Immature natural killer cell (primary cell): ENCODE data around the gene PRDM5. TPM values are rescaled to one million over a fixed set of nuclear protein-coding genes. Genes with fewer than 3 reads are reported as not detected.
"Not testable (repeated sequence)": the region's sequence is repeated elsewhere in the genome, so short reads cannot be mapped to it uniquely, and the experiment has no call there.

Experiments
- DNase-seq, 3 donors: peaks; one replicate each; pipeline ENCODE4 v3.0.0; 2022; ENCODE audit warnings: mixed read lengths in 1 of 3
- H3K27ac Mint-ChIP-seq, 6 donors: one replicate each; pipeline ENCODE4 v1.8.0; 2020; ENCODE audit warnings: mixed read lengths in 6 of 6, mild to moderate bottlenecking in 5 of 6, inconsistent platforms in 4 of 6, moderate library complexity in 3 of 6
- H3K27me3 Mint-ChIP-seq, 3 donors: one replicate each; pipeline ENCODE4 v1.8.0; 2020 to 2021; ENCODE audit warnings: low read depth in 3 of 3, mild to moderate bottlenecking in 3 of 3, mixed read lengths in 3 of 3, moderate library complexity in 3 of 3, inconsistent platforms in 1 of 3
- H3K36me3 Mint-ChIP-seq, 3 donors: one replicate each; pipeline ENCODE4 v1.8.0; 2020; ENCODE audit warnings: mixed read lengths in 3 of 3, inconsistent platforms in 2 of 3, mild to moderate bottlenecking in 2 of 3
- H3K4me1 Mint-ChIP-seq, 2 donors: one replicate each; pipeline ENCODE4 v1.8.0; 2020; ENCODE audit warnings: inconsistent platforms in 2 of 2, mild to moderate bottlenecking in 2 of 2, mixed read lengths in 2 of 2, moderate library complexity in 1 of 2
- H3K4me3 Mint-ChIP-seq, 5 donors: one replicate each; pipeline ENCODE4 v1.8.0; 2020; ENCODE audit warnings: mild to moderate bottlenecking in 5 of 5, mixed read lengths in 5 of 5, inconsistent platforms in 3 of 5, moderate library complexity in 3 of 5
- H3K9me3 Mint-ChIP-seq, 6 donors: one replicate each; pipeline ENCODE4 v1.8.0; 2020; ENCODE audit warnings: mild to moderate bottlenecking in 6 of 6, mixed read lengths in 6 of 6, inconsistent platforms in 4 of 6, moderate library complexity in 3 of 6
- polyA plus RNA-seq, 3 donors: library from polyadenylated mRNA; unstranded; fragments of 300-500 nt; fragmentation: Illumina TruSeq; gene quantifications; one replicate each; pipeline ENCODE4 v1.2.3, GENCODE V29; 2021

The PRDM5 gene
- polyA plus RNA-seq, 3 donors from 2014 or later: 0.08 TPM; not detected in 2

DNA sequence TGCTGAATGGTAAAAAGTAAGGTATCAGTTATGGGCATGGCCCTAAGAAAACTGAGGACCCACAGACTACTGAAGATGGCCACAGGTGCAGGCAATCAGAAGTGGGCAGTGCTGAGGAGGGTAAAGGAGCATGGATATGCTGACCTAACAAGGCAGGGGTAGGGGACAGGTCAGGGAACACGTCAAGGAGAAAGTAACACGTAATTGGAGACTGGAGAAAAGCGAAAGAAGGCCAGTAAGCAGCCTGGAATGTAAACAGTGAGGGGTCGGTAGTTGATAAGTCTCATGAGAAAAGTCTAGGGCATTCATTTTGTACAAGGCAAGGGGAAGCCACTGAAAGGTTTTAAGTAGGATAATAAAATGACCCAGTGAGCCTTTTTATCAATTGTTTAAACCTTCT, 153.3 kb downstream of the PRDM5 start:
- H3K4me3 Mint-ChIP-seq: no peak overlapping the region
- DNase-seq: no peak
- peaks cover 0 to 13% (median 2%) of the 10 kb centered on the region in 6 donors for H3K9me3 Mint-ChIP-seq
- peaks cover 0 to 3% (median 0%) of the 10 kb centered on the region in 3 donors for H3K36me3 Mint-ChIP-seq
- peaks cover 0 to 1% (median 0%) of the 10 kb centered on the region in 3 donors for H3K27me3 Mint-ChIP-seq
- peaks cover 0 to 2% of the 10 kb centered on the region in 2 donors for H3K4me1 Mint-ChIP-seq
- H3K27ac Mint-ChIP-seq: no peak overlapping the region

DNA sequence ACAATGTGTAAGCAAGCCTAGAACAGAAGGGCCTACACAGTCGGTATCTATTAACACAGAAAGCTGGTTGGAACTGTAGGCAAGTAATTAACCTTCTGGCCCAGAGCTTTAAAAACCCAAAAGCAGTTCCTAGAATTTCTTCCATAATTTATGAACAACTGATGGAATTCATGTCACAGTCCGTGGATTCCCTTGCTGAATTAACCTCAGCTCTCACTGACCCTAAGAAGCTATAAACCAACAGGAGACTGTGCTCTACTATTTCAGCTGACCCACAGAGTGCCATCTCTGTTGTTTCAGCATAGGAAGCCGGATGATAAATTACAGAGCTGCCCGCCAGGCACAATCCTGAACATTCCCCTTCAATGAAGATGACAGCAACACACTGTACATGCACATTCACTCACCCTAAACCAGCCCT, 157.3 kb downstream of the PRDM5 start:
- H3K27me3 Mint-ChIP-seq: peaks cover 0 to 5% (median 0%) of the 10 kb centered on the region in 3 donors
- H3K4me3 Mint-ChIP-seq: no peak overlapping the region
- no peak for DNase-seq
- H3K27ac Mint-ChIP-seq: no peak overlapping the region
- peaks cover 0 to 3% (median 0%) of the 10 kb centered on the region in 3 donors for H3K36me3 Mint-ChIP-seq
- peaks cover 0 to 7% (median 2%) of the 10 kb centered on the region in 6 donors for H3K9me3 Mint-ChIP-seq
- peaks cover 0 to 2% of the 10 kb centered on the region in 2 donors for H3K4me1 Mint-ChIP-seq

DNA sequence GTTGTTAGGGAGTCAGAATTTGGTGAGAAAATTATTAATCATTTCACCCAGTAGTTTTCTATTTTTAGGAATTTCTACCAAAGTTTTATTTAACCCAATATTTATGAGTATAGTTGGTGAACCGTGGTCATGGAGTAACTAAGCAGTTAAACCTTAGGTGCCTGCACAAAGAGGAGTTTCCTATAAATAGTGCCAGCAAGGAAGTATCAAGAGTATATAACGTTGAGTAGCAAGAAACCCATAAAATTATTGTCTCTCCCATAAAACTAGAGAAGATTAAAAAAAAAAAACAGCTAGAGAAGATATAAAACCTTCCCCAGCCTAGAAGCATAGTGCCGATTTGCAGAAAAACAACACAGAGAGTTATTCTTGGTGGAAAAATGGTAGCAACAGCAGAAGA, 158.9 kb downstream of the PRDM5 start:
- peaks cover 0 to 4% (median 0%) of the 10 kb centered on the region in 6 donors for H3K9me3 Mint-ChIP-seq
- H3K27me3 Mint-ChIP-seq: peaks cover 0 to 3% (median 0%) of the 10 kb centered on the region in 3 donors

DNA sequence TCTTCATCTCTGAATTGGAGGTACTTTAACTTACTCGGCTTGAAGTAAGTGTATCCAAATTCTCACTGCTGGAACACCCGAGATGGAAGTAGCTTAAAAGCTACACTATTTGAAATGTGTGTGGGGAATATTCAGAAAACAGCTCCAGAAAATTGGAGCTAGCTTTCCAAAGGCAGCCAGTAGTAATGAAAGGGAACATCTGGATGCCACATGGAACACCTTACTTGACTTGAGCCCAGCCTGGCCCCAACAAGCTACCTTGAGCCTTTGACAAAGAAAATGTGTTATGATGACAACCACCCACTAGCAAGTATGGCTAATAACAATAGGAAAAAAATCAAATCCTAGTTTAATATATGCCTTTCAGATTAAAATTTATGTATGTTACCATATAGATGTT, 161.5 kb downstream of the PRDM5 start:
- Mint-ChIP-seq H3K4me3 (no peak overlapping the region), H3K27ac (no peak overlapping the region), H3K27me3 (peaks cover 0 to 5% (median 3%) of the 10 kb centered on the region in 3 donors)

More for the DNA sequence above, 158.9 kb downstream of the PRDM5 start:
- Mint-ChIP-seq H3K4me1 (peaks cover 0 to 2% of the 10 kb centered on the region in 2 donors), H3K27ac (no peak overlapping the region), H3K4me3 (no peak overlapping the region), H3K36me3 (no peaks in the 10 kb centered on the region)
- no peak for DNase-seq

DNA sequence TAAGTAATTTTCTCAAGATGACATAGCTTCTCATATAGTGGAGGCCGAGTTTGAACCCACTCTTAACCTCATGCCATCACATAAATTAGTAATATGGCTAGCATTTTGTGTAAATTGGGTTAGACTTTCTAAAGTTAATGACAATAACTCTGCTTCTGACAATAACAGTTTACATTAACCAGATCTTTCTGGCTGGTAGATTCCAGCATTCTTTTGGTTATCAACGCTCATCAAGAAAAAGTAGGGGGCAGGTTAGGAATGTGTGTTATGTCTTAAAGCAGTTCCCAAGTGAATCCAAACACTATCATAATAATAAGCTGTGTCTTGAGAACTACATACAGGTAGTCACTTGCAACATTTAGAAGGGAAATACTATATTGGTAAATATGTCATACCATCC, 162.5 kb downstream of the PRDM5 start:
- no peak for DNase-seq
- Mint-ChIP-seq H3K27ac (no peak overlapping the region), H3K27me3 (peaks cover 0 to 5% (median 3%) of the 10 kb centered on the region in 3 donors), H3K9me3 (peaks cover 0 to 2% (median 0%) of the 10 kb centered on the region in 6 donors), H3K4me1 (no peaks in the 10 kb centered on the region), H3K36me3 (no peaks in the 10 kb centered on the region), H3K4me3 (no peak overlapping the region)

More for the DNA sequence above, 161.5 kb downstream of the PRDM5 start:
- no peaks in the 10 kb centered on the region for H3K4me1 Mint-ChIP-seq
- DNase-seq: no peak
- peaks cover 0 to 2% (median 0%) of the 10 kb centered on the region in 6 donors for H3K9me3 Mint-ChIP-seq
- H3K36me3 Mint-ChIP-seq: no peaks in the 10 kb centered on the region

DNA sequence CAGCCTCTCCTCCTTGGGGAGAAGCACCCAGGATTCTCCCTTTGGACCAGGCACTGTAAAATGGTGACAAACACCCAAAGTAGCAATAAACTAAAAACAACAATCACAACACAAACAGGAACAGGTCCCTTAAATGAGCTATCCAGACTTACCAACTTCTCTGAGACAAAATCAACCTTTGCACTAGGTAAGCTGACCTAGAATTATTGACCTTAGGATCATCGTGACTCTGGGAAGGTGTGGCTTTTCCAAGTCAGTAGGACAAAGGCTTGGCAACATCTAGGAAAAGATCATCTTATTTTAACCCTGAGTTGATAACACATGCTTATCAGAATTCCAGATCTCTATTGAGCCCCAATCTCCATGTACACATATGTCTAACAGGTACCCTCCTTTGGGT, 166.7 kb downstream of the PRDM5 start:
- no peaks in the 10 kb centered on the region for H3K36me3 Mint-ChIP-seq
- H3K27me3 Mint-ChIP-seq: peaks cover 0 to 3% (median 2%) of the 10 kb centered on the region in 3 donors
- H3K27ac Mint-ChIP-seq: no peak overlapping the region
- no peak for DNase-seq
- H3K9me3 Mint-ChIP-seq: peaks cover 0 to 2% (median under 1%) of the 10 kb centered on the region in 6 donors
- no peaks in the 10 kb centered on the region for H3K4me1 Mint-ChIP-seq
- H3K4me3 Mint-ChIP-seq: no peak overlapping the region

DNA sequence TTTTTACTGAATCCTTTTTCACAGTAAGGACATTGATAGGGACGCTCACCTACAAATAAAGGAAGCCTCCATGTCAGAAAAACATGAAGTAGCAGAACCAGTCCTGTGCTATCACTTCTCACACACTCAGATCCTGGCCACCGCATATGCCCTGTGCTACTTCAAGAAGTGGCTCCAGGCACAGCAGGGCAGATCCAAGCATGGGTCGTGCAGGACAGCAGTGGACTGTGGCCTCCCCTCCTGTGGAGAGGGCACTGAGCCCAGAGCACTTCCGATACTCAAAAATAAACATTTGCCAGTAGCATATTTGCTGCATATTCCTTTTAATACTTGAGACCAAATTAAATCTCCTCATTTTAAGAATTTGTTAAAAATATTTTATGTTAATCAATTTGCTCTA, 167.9 kb downstream of the PRDM5 start:
- Mint-ChIP-seq H3K27ac (no peak overlapping the region), H3K27me3 (peaks cover 0 to 3% (median 2%) of the 10 kb centered on the region in 3 donors), H3K9me3 (peaks cover 0 to 11% (median 2%) of the 10 kb centered on the region in 6 donors), H3K36me3 (peaks cover 0 to 6% (median 0%) of the 10 kb centered on the region in 3 donors), H3K4me3 (no peak overlapping the region), H3K4me1 (no peaks in the 10 kb centered on the region)
- no peak for DNase-seq

DNA sequence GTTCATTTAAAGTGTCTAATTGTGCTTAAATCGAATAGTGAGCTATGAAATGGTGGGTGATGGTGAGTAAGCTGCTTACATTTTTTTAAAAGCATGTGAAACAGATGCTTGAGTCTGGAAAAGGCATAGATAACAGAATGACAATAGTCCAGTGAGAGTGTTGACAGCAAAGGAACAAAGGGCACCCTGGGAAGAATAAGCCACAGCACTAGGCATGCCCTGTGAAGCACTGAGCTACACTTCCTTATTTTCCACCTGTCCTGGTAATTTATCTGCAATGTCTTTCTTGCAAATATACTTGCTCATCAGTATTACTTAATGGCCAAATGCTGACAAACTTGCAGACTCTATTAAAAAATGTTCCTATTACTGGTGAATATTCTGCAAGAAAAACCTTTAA, 168.7 kb downstream of the PRDM5 start:
- Mint-ChIP-seq H3K27me3 (peaks cover 0 to 5% (median 2%) of the 10 kb centered on the region in 3 donors), H3K4me1 (no peaks in the 10 kb centered on the region), H3K36me3 (peaks cover 0 to 6% (median 0%) of the 10 kb centered on the region in 3 donors), H3K4me3 (no peak overlapping the region), H3K9me3 (peaks cover 0 to 11% (median 2%) of the 10 kb centered on the region in 6 donors), H3K27ac (no peak overlapping the region)
- no peak for DNase-seq

DNA sequence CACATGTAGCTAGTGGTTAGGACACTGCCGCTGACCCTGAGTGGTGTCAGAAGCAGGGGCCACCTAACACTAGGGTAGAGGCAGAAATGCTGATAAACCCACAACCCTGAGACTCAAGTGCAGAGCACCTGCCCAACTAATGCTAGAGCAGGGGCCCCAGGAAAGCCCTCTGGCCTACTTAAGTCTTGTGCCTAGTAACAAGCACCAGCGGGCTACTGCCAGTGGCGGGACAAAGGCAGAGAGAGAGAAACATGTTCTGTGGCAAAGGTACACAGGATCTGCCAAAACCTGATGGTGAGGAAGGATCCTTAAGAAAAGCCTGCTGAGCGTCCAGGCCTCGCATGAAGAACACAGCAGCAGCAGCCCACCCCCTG, 172.4 kb downstream of the PRDM5 start:
- no peaks in the 10 kb centered on the region for H3K4me1 Mint-ChIP-seq

DNA sequence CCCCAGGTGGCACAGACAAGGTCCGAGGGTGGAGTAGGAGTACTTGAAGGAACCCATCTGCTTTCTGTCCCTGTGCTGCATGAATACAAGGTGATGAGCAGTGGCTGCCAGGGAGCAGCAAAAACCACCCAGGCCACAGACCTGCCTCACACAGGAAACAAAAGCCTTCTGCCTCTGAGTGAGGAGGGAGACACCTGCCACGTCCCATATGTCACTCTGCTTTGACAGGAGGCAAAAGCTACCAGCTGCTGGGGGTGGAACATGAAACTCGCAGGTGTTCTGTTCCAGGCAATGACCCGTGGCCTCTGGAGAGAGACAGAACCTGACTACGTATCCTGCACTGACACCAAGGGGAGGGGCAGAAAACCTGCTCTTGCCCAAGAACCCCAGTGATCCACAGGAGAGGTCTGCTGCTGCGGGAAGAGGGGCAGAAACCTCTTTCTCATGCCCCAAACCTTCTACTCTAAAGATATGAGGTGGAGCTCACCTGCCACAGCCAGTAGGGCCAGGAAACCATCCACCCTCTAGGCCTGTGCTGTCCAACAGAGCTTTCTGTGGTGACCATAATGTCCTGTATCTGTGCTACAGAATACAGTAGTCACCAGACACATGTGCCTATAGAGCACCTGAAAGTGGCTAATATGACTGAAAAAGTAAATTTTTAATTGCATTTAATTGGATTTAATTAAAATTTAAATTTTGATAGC, 172.9 kb downstream of the PRDM5 start:
- no peak for DNase-seq
- Mint-ChIP-seq H3K4me3 (no peak overlapping the region), H3K27me3 (peaks cover 0 to 2% (median 0%) of the 10 kb centered on the region in 3 donors), H3K4me1 (no peaks in the 10 kb centered on the region), H3K9me3 (peaks cover 0 to 11% (median 2%) of the 10 kb centered on the region in 6 donors), H3K36me3 (peaks cover 0 to 6% (median 0%) of the 10 kb centered on the region in 3 donors), H3K27ac (no peak overlapping the region)

More for the DNA sequence above, 172.4 kb downstream of the PRDM5 start:
- Mint-ChIP-seq H3K27ac (no peak overlapping the region), H3K36me3 (peaks cover 0 to 6% (median 0%) of the 10 kb centered on the region in 3 donors), H3K4me3 (no peak overlapping the region), H3K9me3 (peaks cover 0 to 11% (median 2%) of the 10 kb centered on the region in 6 donors), H3K27me3 (peaks cover 0 to 2% (median 0%) of the 10 kb centered on the region in 3 donors)
- DNase-seq: no peak

DNA sequence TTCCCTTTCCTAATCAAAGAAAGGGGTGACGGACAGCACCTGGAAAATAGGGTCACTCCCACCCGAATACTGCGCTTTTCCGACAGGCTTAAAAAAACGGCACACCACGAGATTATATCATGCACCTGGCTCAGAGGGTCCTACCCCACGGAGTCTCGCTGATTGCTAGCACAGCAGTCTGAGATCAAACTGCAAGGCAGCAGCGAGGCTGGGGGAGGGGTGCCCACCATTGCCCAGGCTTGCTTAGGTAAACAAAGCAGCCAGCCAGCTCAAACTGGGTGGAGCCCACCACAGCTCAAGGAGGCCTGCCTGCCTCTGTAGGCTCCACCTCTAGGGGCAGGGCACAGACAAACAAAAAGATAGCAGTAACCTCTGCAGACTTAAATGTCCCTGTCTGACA, 180.9 kb downstream of the PRDM5 start:
- not testable (repeated sequence) for H3K4me1 Mint-ChIP-seq, H3K4me3 Mint-ChIP-seq, DNase-seq, H3K27ac Mint-ChIP-seq, H3K27me3 Mint-ChIP-seq, H3K9me3 Mint-ChIP-seq, H3K36me3 Mint-ChIP-seq

DNA sequence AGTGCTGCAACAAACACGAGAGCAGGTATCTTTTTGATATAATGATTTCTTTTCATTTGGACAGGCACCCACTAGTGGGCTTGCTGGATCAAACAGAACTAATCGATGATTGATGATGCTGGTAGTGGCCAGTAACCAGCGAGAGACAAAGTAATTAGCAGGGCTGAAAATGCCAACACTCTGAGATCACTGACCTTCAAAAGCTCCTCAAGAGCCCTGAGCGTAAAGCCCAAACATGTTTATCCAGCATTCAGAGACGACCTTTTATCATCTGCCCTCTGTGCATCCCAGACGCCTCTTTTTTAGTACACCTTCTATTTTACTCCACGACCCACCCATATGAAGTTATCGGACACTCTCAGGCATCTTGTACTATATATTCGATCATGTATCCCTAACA, 186.2 kb downstream of the PRDM5 start:
- Mint-ChIP-seq H3K4me1 (no peaks in the 10 kb centered on the region), H3K27me3 (peaks cover 0 to 4% (median 1%) of the 10 kb centered on the region in 3 donors), H3K36me3 (no peaks in the 10 kb centered on the region), H3K9me3 (peaks cover 0 to 7% (median 1%) of the 10 kb centered on the region in 6 donors), H3K27ac (no peak overlapping the region), H3K4me3 (no peak overlapping the region)
- no peak for DNase-seq

DNA sequence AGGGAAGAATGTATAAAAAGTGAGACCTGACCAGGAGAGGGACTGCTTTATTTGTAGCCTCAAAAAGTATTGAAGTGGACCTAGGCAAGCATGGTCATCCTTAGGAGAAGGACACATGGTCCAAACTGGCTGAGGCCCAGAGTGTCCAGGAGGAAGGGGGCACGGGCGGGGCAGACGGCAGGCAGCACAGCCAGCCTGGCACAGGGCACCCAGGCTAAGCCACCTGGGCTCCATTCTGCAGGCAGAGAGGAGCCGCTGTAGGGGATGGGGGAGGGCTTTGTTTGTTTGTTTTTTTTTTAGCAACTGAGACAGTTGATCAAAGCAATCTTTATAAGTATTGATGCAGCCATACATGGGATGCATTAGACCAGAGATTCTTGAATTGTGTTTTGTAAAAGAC, 188.6 kb downstream of the PRDM5 start:
- Mint-ChIP-seq H3K4me1 (no peaks in the 10 kb centered on the region), H3K36me3 (no peaks in the 10 kb centered on the region), H3K27ac (no peak overlapping the region), H3K9me3 (peaks cover 0 to 1% (median 0%) of the 10 kb centered on the region in 6 donors), H3K4me3 (no peak overlapping the region), H3K27me3 (peaks cover 0 to 1% (median 0%) of the 10 kb centered on the region in 3 donors)
- no peak for DNase-seq

DNA sequence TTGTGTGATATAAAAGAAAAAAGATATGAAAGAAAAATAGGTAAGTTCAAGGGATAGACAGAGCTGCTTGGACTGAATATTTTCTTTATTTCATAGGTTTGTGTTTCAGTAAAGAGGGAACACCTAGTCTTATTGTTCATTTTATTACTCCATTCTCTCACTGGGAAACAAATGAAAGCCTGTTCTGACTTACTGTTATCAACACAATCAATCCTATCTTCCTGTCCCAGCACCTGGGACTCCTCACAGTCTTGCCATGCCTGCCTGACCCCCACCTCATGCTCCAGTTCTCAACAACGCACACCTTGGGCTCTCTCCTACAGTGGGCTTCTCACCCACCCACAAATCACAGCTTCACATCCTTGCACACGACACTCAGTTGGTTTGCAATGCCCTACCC, 189.5 kb downstream of the PRDM5 start:
- Mint-ChIP-seq H3K9me3 (peaks cover 0 to under 1% (median 0%) of the 10 kb centered on the region in 6 donors), H3K4me1 (no peaks in the 10 kb centered on the region), H3K4me3 (no peak overlapping the region), H3K36me3 (no peaks in the 10 kb centered on the region), H3K27ac (no peak overlapping the region), H3K27me3 (peaks cover 0 to 1% (median 0%) of the 10 kb centered on the region in 3 donors)
- no peak for DNase-seq
